Suprapubic skin (tissue), 4 donors: ENCODE data around the gene MTR. TPM values are rescaled to one million over a fixed set of nuclear protein-coding genes. Genes with fewer than 3 reads are reported as not detected.

ENCODE experiments used
- DNase-seq, 2 donors: peaks; one replicate each; pipeline ENCODE4 v3.0.0-alpha.2; 2019; ENCODE audit warnings: low spot score in 2 of 2
- H3K27ac ChIP-seq: fragments of 200-600 bp; sonication (generic); one replicate; pipeline ENCODE4 v1.5.1; 2019
- H3K27me3 ChIP-seq: fragments of 200-600 bp; sonication (generic); one replicate; pipeline ENCODE4 v1.5.1; 2019
- H3K36me3 ChIP-seq: fragments of 200-600 bp; sonication (generic); one replicate; pipeline ENCODE4 v1.5.1; 2019
- H3K4me1 ChIP-seq: fragments of 200-600 bp; sonication (generic); one replicate; pipeline ENCODE4 v1.5.1; 2019
- H3K4me3 ChIP-seq: fragments of 200-600 bp; sonication (generic); one replicate; pipeline ENCODE4 v1.5.1; 2019; ENCODE audit warnings: mild to moderate bottlenecking
- H3K9me3 ChIP-seq: fragments of 200-600 bp; sonication (generic); one replicate; pipeline ENCODE4 v1.5.1; 2019
- EP300 ChIP-seq: sonication (generic); formaldehyde crosslinking; IDR thresholded peaks from one replicate; pipeline ENCODE4 v1.6.1; 2017; ENCODE audit warnings: antibody characterized with exemption
- POLR2A ChIP-seq, 2 donors: fragments of 450-650 bp; IDR thresholded peaks; one replicate each; pipeline ENCODE4 v1.6.1; 2017; ENCODE audit warnings: antibody characterized with exemption in 2 of 2, mild to moderate bottlenecking in 2 of 2, moderate library complexity in 2 of 2
- POLR2AphosphoS5 ChIP-seq, 3 donors: sonication (generic); formaldehyde crosslinking; IDR thresholded peaks; one replicate each; pipeline ENCODE4 v1.6.1; 2017; ENCODE audit warnings: antibody characterized with exemption in 3 of 3
- WGBS: methylation state at CpG from one replicate; pipeline ENCODE4 v1.1.5; 2018; 5-methylcytosine and 5-hydroxymethylcytosine counted together
- total RNA-seq, 4 donors: library from RNA; depleted of rRNA; stranded (reverse); fragments of >200 nt; gene quantifications; one replicate each; pipeline ENCODE4 v1.1.0, GENCODE V29; 2016
- TF ChIP-seq, protein P1 (sequence below), 2 donors: fragments of 200-600 bp in 1 of 2; fragments of 450-650 bp in 1 of 2; sonication (generic) in 1 of 2; IDR thresholded peaks; one replicate each; pipeline ENCODE4 v1.5.1; 2016 to 2019; ENCODE audit warnings: antibody characterized with exemption in 2 of 2, mild to moderate bottlenecking in 1 of 2, moderate library complexity in 1 of 2

The MTR gene
- total RNA-seq, 4 donors from 2014 or later: 17.7 to 77.7 (median 27.3) TPM

DNA sequence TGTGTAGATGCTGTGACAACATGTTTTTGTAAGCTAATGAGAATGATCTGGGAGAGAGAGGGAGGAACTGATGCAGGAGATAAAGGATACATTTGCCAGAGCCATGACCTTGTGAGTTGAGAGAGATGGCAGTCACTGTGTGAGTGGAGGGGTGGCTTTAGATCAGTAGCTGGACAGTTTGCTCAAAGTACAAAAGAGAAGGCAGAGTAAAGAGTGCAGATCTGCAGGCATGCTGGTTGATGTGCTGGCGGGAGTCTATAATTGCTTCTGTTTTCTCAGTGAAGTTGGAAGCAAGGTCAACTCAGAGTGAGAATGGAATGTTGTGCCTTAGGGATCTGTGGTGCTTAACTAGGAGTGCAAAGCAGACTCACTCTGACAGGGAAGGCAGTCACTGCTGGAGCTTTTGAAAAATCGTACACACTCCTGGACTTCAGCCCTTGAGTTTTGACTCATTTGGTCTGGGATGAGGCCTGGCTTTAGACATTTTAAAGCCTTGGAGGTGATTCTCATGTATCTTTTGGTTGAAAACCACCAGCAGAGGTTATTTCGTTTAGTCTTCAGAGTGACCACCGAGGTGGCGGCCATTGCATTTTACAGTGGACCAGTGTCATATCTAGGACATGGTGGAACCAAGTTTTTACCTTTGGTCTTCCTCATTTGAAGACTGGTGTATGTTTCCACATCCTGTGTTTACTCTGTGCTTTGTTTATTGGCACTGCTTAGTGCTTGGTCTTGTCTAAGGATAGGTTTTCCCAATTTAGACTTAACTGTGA is 49.6 kb downstream of the MTR start:
- DNase-seq: no peak
- no peaks in the 10 kb centered on the region for H3K27me3 ChIP-seq
- 90% methylated on average over 5 of the region's 5 CpGs for WGBS
- peaks cover 44% of the 10 kb centered on the region for H3K36me3 ChIP-seq
- H3K4me1 ChIP-seq: peaks cover 5% of the 10 kb centered on the region
- no peak overlapping the region for H3K27ac ChIP-seq
- TF ChIP-seq EP300 (no peak), POLR2AphosphoS5 (IDR thresholded peaks at IDR 0.05) (no peak), POLR2A (IDR thresholded peaks at IDR 0.05) (no peak)
- TF ChIP-seq, protein P1, sequence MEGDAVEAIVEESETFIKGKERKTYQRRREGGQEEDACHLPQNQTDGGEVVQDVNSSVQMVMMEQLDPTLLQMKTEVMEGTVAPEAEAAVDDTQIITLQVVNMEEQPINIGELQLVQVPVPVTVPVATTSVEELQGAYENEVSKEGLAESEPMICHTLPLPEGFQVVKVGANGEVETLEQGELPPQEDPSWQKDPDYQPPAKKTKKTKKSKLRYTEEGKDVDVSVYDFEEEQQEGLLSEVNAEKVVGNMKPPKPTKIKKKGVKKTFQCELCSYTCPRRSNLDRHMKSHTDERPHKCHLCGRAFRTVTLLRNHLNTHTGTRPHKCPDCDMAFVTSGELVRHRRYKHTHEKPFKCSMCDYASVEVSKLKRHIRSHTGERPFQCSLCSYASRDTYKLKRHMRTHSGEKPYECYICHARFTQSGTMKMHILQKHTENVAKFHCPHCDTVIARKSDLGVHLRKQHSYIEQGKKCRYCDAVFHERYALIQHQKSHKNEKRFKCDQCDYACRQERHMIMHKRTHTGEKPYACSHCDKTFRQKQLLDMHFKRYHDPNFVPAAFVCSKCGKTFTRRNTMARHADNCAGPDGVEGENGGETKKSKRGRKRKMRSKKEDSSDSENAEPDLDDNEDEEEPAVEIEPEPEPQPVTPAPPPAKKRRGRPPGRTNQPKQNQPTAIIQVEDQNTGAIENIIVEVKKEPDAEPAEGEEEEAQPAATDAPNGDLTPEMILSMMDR (IDR thresholded peaks at IDR 0.05): no peak
- H3K9me3 ChIP-seq: no peaks in the 10 kb centered on the region
- H3K4me3 ChIP-seq: no peak overlapping the region

DNA sequence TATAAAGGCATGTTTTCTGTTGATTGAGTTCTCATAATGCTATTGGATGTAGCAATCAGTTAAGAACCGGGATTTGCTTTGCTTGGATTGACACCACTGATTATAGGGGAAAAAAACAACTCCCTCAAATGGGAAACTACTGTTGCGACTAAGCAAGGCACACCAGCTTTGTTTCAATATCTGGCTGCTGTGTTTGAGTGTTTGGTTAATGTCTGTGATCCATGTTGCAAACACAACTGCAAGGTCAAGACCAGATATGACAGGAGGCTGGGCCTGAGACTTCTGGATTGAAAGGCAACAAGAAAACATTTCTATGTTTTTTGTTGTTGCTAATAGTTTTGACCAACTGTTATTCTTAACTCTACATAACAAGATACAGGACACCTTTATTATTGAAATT is 50.7 kb downstream of the MTR start:
- 81% methylated on average over 2 of the region's 2 CpGs for WGBS
- no peak for DNase-seq
- no peak overlapping the region for H3K27ac ChIP-seq
- H3K9me3 ChIP-seq: no peaks in the 10 kb centered on the region
- TF ChIP-seq POLR2A (IDR thresholded peaks at IDR 0.05) (no peak), EP300 (no peak), POLR2AphosphoS5 (IDR thresholded peaks at IDR 0.05) (no peak)
- TF ChIP-seq, protein P1 (IDR thresholded peaks at IDR 0.05): no peak
- no peaks in the 10 kb centered on the region for H3K27me3 ChIP-seq
- H3K4me3 ChIP-seq: no peak overlapping the region
- H3K36me3 ChIP-seq: peaks cover 39% of the 10 kb centered on the region
- H3K4me1 ChIP-seq: peaks cover 5% of the 10 kb centered on the region

DNA sequence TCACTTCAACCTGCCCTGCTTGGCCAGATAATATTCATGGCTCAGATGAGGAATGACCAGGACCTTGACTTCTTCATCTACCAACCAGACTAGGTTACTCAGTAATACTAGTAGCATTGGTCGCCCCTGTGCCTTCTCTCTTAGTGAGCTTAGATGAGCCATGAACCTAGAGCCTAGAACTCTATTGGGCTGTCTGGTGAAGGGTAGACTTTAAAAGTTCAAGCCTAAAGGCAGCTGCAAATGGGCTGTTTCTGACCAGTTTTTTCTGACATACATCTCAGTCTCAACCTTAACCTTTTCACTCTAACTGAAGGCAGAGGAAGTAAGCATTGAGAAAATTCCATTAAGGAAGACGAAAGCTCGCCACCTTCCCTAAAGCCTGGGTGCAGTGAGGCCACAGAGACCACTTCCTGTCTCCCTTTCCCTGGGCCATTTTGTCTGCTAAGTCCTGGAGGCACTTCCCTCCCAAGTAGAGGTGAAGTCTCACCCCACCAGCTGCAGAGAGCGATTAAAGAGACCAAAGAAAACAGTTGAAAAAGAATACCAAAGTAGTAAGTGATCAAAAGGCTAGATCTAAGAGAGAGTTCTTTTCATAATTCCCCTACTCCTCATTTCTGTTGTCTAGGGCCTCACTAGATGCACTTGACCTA is 53.3 kb downstream of the MTR start:
- Histone ChIP-seq H3K9me3 (no peaks in the 10 kb centered on the region), H3K4me1 (peaks cover 5% of the 10 kb centered on the region), H3K27me3 (no peaks in the 10 kb centered on the region), H3K27ac (no peak overlapping the region), H3K4me3 (no peak overlapping the region), H3K36me3 (peaks cover 50% of the 10 kb centered on the region)
- DNase-seq: no peak
- 99% methylated on average over 4 of the region's 4 CpGs for WGBS
- TF ChIP-seq POLR2AphosphoS5 (IDR thresholded peaks at IDR 0.05) (no peak), EP300 (no peak), POLR2A (IDR thresholded peaks at IDR 0.05) (no peak)
- TF ChIP-seq, protein P1 (IDR thresholded peaks at IDR 0.05): no peak

DNA sequence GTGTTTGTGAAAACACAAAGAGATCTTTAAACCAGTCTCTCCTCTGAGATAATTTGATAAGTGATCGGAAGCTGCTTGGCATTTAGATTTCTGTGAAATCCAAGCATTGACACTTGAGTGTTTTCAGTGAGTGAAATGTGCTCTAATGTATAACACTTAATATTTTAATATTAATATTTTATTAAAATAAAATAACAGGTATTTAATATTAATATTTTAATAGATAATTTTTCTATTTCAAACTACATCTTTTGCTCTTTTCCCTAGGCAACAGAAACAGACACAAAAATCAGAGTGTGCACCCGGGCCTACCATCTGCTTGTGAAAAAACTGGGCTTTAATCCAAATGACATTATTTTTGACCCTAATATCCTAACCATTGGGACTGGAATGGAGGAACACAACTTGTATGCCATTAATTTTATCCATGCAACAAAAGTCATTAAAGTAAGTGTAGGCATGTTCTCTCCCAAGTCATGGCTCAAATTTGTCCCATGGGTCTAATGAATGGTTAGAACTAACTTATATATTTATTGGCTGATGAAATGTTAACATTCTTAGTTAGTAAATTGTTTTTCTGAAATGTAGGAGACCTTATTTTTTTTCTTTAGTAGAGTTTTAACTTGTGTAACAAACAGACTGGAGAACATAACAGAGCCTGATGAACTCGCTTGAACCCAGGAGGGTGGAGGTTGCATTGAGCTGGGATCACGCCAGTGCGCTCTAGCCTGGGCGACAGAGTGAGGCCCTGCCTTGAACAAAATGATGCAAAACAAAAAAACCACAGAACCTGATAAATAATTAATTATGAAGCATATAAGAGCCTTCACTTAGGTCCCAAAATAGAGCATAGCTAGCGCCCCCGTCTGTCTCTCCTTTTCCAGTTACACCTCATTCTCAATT is 55.2 kb downstream of the MTR start:
- Histone ChIP-seq H3K9me3 (no peaks in the 10 kb centered on the region), H3K27me3 (no peaks in the 10 kb centered on the region), H3K4me3 (no peak overlapping the region), H3K36me3 (peaks cover 68% of the 10 kb centered on the region), H3K27ac (no peak overlapping the region), H3K4me1 (peaks cover 11% of the 10 kb centered on the region)
- no peak for DNase-seq
- TF ChIP-seq, protein P1 (IDR thresholded peaks at IDR 0.05): no peak
- TF ChIP-seq POLR2AphosphoS5 (IDR thresholded peaks at IDR 0.05) (no peak), POLR2A (IDR thresholded peaks at IDR 0.05) (no peak), EP300 (no peak)
- WGBS: 84% methylated on average over 8 of the region's 8 CpGs
